Pulmonary artery endothelial cell (primary cell): ENCODE data around the gene SUN3. TPM values are rescaled to one million over a fixed set of nuclear protein-coding genes. Genes with fewer than 3 reads are reported as not detected.

Source experiments
- DNase-seq: peaks from one replicate; pipeline ENCODE4 v3.0.0-alpha.2; 2011; ENCODE audit warnings: low read depth, low spot score
- total RNA-seq: library from RNA; depleted of rRNA; stranded (reverse); fragments of >200 nt; gene quantifications from 2 replicates; pipeline ENCODE4 v1.2.3, GENCODE V29; 2014

The SUN3 gene
- not detected in 2 replicates for total RNA-seq

- DNase-seq, result no peak
These were observed at the start of gene SUN3 for GRCh38 chr7:48028938-48029337. Gene SUN3, minus strand, starts transcription at chr7:48029107. Its CDS starts 169 bp downstream, at chr7:48028938.

DNA sequence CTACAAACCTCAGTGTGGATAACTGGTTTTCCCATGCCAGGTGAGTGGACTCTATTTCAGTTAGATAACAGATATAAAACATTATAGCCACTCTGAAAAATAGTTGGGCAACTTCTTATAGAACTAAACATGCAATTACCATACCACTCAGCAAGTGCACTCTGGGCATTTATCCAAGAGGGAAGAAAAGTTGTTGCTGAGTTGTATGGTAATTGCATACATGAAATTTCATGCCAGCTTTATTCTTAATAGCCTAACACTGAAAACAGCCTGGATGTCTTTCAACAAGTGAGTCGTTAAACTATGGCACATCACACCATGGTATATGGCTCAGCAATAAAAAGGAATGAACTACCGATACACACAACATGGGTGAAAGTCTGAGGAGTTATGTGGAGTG lies 49.6 kb upstream of the SUN3 start:
- DNase-seq, result no peak

GRCh38 chr7:48077423-48077822 lies 48.5 kb upstream of the SUN3 start:
- no peak for DNase-seq

GRCh38 chr7:48074204-48074654 lies 45.3 kb upstream of the SUN3 start:
- DNase-seq, result no peak

- no peak for DNase-seq
These were observed 38.6 kb upstream of the SUN3 start for GRCh38 chr7:48067475-48067874.

GRCh38 chr7:48063985-48064384 lies 35.1 kb upstream of the SUN3 start:
- no peak for DNase-seq

GRCh38 chr7:48059706-48060105 lies 30.8 kb upstream of the SUN3 start:
- no peak for DNase-seq

GRCh38 chr7:48058990-48059389 lies 30.1 kb upstream of the SUN3 start:
- DNase-seq, result no peak

- no peak for DNase-seq
These were observed 24.8 kb upstream of the SUN3 start for GRCh38 chr7:48053736-48054135.

DNA sequence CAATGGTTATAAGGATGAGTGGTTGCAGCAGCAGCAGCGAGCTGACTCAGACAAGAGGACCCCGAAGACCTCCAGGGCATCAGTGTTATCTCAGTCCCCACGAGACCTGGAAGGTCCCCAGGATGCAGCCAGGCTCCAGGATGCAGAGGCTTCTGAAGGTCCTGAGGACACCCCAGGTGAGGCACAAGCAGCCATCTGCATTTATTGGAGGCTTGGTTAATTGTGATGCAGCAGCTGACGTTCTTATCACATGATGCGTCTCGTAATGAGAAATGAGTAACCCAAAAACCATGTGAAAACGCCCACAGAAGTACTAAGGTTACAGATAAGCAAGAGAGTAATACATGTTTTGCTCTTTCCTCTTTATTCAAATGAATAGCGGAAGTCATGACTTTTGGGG lies 23.8 kb upstream of the SUN3 start:
- peak; percentile 17 for DNase-seq

GRCh38 chr7:48049850-48050249 lies 20.9 kb upstream of the SUN3 start:
- no peak for DNase-seq

- no peak for DNase-seq
These were observed 19.2 kb upstream of the SUN3 start for GRCh38 chr7:48048113-48048512.

DNA sequence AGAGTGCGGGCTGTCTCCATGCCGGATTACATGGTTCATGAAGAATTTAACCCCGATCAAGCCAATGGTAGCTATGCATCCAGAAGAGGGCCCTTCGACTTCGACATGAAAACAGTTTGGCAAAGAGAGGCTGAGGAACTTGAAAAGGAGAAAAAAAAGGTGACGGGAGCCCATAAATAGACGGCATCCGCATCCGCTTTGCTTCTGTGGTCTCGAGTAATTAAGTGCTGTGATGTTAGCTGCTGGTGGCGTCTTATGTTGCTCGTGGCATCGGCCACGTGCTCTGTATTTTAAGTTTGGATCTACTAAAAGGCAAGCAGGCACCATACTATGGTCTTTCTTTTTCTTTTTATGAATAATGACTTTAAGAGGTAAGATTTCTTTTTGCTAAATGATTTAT lies 17.6 kb upstream of the SUN3 start:
- no peak for DNase-seq

DNA sequence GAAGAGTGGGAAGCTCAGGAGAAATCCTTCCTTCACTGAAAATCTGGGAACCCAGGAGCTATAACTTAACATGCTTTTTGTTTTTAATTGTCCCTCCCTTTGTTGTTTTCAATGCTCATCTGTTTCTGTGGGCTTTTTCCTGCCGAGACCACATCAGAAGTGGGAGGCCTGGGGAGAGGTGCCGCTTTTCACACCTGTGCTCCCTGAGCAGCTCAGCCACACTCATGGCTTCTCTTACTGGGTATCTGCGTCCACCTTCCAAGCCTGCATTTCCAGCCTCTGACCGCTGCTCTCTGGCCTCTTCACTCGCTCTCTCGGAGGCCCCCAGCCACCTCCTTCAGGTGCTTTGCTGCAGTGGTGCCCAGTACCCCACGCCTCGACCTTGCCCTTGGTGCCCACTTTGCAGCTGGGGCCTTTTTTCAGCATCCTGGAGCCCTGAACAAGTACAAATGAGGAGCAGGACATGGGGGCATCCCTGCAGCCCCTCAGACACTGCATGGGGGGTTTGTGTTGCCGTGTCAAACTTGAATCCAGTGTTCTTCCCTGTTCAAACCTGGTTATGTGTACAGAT lies 16.4 kb upstream of the SUN3 start:
- DNase-seq, result no peak

DNA sequence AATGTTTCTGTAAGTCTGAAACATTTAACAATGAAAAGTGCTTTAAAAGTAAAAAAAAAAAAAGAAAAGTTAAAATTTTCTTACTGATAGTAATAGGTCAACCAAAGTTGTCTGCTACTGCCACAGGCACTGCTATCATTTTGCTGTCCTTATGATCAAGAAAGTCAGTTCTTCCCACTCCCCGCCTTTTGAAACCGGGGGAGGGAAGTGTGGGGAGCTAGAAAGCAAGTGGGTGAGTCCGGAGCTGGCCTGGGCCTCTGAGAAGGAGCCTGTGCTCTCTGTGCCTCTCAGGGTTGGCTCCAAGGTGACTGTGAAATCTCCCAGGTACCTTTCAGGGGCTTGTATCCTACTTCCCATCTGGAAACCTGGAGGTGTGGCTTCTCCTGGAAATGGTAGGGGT lies 13.7 kb upstream of the SUN3 start:
- no peak for DNase-seq

GRCh38 chr7:48042216-48042615 lies 13.3 kb upstream of the SUN3 start:
- DNase-seq, result peak; percentile 44

GRCh38 chr7:48041653-48041970 lies 12.7 kb upstream of the SUN3 start:
- peak; percentile 26 for DNase-seq

DNA sequence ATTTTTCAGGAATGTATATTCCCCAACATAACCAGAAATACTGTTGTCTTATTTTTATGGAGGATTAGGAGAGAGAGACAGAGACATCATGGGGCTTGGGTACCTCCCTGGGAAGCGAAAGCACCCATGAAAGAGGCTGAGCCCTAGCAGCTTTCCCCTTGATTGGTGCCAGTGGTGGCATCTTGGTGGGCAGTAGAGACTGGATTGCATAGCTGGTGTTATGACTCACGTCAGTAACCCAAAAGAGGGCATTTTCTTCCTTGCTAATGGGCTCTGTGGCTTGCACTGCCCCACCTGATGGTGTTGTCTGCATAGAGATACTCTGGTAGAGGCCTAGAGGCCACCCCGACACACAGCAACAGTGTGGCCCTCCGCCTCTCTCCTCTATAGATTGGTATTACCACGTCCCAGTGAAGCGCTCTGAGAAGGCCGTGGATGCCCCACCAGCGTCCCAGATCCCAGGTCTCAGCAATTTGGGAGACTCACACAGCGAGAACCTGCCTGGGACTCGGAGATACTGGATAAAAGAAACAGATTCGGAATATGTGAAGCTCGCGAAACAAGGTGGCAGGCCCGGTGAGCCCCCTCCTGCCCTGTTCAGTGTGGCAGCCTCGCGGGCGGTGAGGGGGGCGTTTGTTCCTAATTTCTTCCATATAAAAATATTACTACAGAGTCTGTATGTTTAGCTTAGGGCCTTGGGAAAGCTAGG lies 12.2 kb upstream of the SUN3 start:
- DNase-seq, result no peak

DNA sequence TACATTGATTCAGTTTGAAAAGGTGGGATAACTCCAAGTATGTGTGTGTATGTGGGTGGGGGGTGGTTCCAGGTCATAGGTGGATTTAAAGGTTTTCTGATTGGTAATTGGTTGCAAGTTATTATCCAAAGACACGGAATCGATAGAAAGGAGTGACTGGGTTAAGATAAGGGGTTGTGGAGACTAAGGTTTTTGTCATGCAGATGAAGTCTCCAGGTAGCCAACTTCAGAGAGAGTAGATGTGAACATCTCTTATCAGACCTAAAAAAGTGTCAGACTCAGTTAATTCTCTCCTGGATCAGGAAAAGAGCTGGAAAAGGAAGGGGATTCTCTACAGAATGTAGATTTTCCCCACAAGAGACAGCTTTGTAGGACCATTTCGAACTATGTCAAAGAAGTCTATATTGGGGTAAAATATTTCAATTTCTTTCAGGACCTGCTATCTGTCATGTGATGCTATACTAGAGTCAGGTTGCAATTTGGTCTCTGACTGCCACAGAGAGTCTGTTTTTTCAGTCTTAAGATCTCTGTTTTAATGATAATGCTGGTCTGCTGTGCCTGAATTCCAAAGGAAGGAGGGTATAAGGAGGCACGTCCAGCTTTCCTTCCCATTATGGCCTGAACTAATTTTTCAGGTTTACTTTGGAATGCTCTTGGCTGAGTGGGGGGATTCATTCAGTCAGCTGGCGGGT lies 10.1 kb upstream of the SUN3 start:
- no peak for DNase-seq

GRCh38 chr7:48035967-48036478 lies 7.1 kb upstream of the SUN3 start:
- no peak for DNase-seq

DNA sequence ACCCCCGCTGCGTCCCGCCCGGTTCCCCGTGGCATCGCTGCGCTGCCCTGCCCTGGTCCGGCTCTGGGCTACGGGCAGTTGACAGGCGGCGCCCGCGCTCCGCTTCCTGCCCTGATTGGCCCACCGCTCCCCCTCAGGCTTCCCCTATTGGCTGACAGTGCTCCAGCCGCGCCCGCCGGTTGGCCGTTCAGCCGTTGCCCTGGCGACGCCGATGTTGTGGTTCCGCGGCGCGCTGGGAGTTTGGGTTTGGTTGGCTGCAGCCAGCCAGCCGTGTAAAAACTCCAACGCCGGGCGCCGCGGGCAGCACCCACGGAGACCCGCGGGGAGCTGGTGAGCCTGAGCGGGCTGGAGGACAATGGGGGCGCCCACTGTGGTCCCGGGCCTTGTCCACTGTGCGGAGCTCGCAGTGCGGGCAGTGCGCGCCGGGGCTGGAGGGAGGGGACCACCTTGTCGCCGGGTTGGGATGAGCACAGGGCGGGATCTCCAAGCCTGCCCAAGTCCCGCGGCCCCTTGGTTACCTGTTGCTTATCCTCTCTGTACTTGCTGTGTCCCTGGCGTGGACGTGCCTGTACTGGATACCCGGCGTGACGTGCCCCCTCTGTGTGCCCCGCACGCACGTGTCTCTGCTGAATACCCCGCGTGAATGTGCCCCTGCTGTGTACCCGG lies 6.5 kb upstream of the SUN3 start, which contains the start of gene C7orf57:
Gene C7orf57, plus strand, starts transcription at position 243 of the 666 bp plus-strand sequence. CDS start 766 bp downstream, outside the sequence.
- DNase-seq, result peak; percentile 60

GRCh38 chr7:48033922-48034321 lies 5.0 kb upstream of the SUN3 start:
- DNase-seq, result no peak
